Astrocyte (in vitro differentiated cells and primary cell): Measurements from ENCODE around the gene CCDC80.

Experiments
- CTCF ChIP-seq: IDR thresholded peaks from 2 replicates; pipeline ENCODE4 v1.5.1; 2011; ENCODE audit warnings: low read depth, mild to moderate bottlenecking, inconsistent platforms, low read length, moderate library complexity; ENCODE audit not compliant: insufficient read depth
- EZH2 ChIP-seq: IDR thresholded peaks from 2 replicates; pipeline ENCODE4 v1.6.1; 2012; ENCODE audit warnings: mild to moderate bottlenecking, low read length, inconsistent platforms; ENCODE audit not compliant: insufficient read depth

GRCh38 chr3:112642912-112643506, 2.1 kb upstream of the CCDC80 start:
- peak; percentile 89 for TF ChIP-seq CTCF
- no peak for TF ChIP-seq EZH2
